SJSA1 (cell line): ENCODE measurements around the gene WDR91. TPM values are rescaled to one million over a fixed set of nuclear protein-coding genes. Genes with fewer than 3 reads are reported as not detected.

Source experiments
- DNase-seq, 2 experiments: peaks; one replicate each; pipeline ENCODE4 v3.0.0-alpha.2; 2015 to 2020; ENCODE audit warnings: low spot score in 2 of 2, low read depth in 1 of 2
- H3K27ac ChIP-seq: fragments of 250-450 bp; sonication (Bioruptor Pico); 2 replicates; pipeline ENCODE4 v1.5.1; 2020; ENCODE audit warnings: mild to moderate bottlenecking, moderate library complexity
- H3K27me3 ChIP-seq: fragments of 250-450 bp; sonication (Bioruptor Pico); replicated peaks from 2 replicates; pipeline ENCODE4 v1.5.1; 2020; ENCODE audit warnings: mild to moderate bottlenecking, moderate library complexity
- H3K36me3 ChIP-seq: fragments of 250-450 bp; sonication (Bioruptor Pico); 2 replicates; pipeline ENCODE4 v1.5.1; 2020; ENCODE audit warnings: mild to moderate bottlenecking
- H3K4me1 ChIP-seq: fragments of 250-450 bp; sonication (Bioruptor Pico); replicated peaks from 2 replicates; pipeline ENCODE4 v1.6.1; 2021; ENCODE audit warnings: mild to moderate bottlenecking
- H3K4me3 ChIP-seq: fragments of 250-450 bp; sonication (Bioruptor Pico); 2 replicates; pipeline ENCODE4 v1.5.1; 2020; ENCODE audit warnings: mild to moderate bottlenecking
- H3K9me3 ChIP-seq: fragments of 250-450 bp; sonication (Bioruptor Pico); replicated peaks from 2 replicates; pipeline ENCODE4 v1.5.1; 2020; ENCODE audit warnings: mild to moderate bottlenecking
- total RNA-seq: library from RNA; depleted of rRNA; stranded (reverse); fragments of >200 nt; shearing (Covaris generic); gene quantifications from 2 replicates; pipeline ENCODE4 v1.2.3, GENCODE V29; 2014; rRNA removed

Gene WDR91
- 6.3 and 11.0 TPM in 2 replicates for total RNA-seq

DNA sequence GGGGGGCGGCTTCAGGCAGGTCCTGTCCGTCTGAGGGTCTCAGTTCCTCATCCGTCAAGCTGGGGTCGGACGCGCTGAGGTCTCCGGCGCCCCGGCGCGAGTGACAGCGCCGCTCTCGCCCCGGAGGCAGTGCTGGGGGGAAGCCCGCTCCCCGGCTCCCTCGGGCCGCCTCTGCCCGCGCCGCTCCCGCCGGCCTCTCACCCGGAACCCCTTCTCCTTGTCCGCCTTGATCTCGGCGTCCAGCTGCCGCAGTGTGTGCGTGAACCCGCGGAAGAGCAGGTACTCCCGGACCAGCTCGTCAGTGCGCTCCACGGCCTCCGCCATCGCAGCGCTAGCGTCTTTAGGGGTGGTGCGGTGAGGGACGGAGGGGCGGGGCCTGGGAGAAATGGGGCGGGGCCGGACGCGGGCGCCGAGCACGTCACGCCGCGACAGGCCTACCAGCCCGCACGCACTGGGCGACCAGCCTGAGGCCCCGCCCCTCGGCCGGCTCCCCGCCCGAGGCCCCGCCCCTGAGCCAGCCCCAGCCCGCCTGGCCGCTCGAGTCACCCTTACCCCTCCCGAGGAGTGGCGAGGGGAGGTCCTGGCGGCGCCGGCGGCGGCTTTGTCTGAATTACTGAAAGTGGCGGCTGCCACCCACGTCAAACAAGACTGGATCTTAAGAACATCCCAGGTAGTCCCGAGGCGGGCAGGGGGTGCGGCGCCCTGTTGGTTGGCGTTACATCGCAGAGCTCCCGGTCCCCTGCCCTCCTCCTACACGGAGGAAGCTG lies at the start of gene WDR91:
TSS of gene WDR91 (minus strand) at position 348 of the 767 bp plus-strand sequence. CDS start at position 324, 24 bp downstream.
- Histone ChIP-seq H3K4me1 (peaks cover 7% of the 10 kb centered on the region; the same call in 1 of the 2 replicates), H3K9me3 (no peaks in the 10 kb centered on the region), H3K27me3 (no peaks in the 10 kb centered on the region), H3K4me3 (peak within 1 kb of the TSS; percentile 83), H3K36me3 (peaks cover 30% of the 10 kb centered on the region), H3K27ac (peak within 1 kb of the TSS; percentile 69)
- DNase-seq: peak; percentile 87 to 95

DNA sequence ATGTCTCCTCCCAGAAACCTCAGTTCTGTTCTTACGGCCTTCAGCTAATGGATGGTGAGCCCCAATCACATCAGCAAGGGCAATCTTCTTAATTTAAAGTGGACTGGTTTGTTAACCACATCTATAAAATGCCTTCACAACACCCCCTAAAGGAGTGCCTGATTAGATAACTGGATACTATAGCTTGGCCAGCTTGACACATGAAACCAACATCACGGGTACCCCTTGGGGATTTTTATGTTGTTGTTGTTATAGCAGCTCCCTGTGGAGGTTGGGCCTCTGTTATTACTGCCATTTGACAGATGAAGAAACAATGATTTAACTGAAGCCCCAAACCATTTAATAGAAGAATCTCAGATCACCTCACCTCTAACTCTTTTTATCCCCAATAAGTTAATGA lies 49.1 kb upstream of the WDR91 start:
- DNase-seq: no peak
- H3K9me3 ChIP-seq: no peaks in the 10 kb centered on the region
- no peaks in the 10 kb centered on the region for H3K36me3 ChIP-seq
- H3K4me1 ChIP-seq: no peaks in the 10 kb centered on the region
- no peaks in the 10 kb centered on the region for H3K27me3 ChIP-seq
- no peak overlapping the region for H3K27ac ChIP-seq
- no peak overlapping the region for H3K4me3 ChIP-seq

- Histone ChIP-seq H3K4me3 (no peak overlapping the region), H3K27me3 (no peaks in the 10 kb centered on the region), H3K36me3 (no peaks in the 10 kb centered on the region), H3K4me1 (peaks cover 1% of the 10 kb centered on the region), H3K27ac (no peak overlapping the region), H3K9me3 (no peaks in the 10 kb centered on the region)
- no peak for DNase-seq
These were observed 48.4 kb upstream of the WDR91 start for GRCh38 chr7:135259702-135260101.

DNA sequence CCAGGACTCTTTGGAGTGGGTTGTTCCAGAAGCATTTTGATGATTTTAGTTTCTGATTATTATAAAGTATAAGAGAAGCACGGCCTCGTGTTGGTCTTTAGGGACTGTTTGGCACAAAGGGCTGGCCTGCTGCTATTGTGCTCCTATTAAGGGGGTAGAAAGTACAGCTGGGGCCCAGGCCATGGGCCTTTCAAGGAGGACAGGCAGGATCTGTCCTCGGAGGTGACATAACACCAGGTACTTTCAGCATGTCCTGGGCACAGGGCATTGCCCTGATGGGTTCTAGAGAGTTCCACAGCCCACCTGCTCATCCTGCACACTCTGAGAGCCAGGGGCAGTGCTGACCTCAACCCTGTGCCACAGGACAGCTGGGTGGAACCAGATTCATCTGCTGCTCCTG lies 47.3 kb upstream of the WDR91 start:
- Histone ChIP-seq H3K36me3 (no peaks in the 10 kb centered on the region), H3K4me1 (peaks cover 12% of the 10 kb centered on the region), H3K4me3 (no peak overlapping the region), H3K27me3 (no peaks in the 10 kb centered on the region), H3K27ac (no peak overlapping the region), H3K9me3 (no peaks in the 10 kb centered on the region)
- no peak for DNase-seq

DNA sequence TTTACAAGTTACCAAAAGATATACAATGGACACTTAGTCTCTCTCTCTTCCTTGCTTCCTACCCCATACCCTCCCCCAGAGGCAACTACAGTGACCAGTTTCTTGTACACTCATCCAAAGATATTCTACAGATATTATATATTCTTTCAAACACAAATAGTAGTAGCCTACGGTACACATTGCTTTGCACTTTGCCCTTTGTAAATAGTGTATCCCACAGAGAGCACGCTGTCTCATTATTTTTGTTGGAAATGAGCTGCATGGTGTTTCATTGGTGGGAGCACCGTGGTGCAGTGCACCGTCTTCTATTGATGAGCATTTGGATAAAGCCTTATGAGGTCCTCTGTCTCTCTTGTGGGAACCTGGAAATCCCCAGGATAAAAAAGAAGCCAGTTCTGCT lies 46.5 kb upstream of the WDR91 start:
- H3K27ac ChIP-seq: no peak overlapping the region
- no peaks in the 10 kb centered on the region for H3K9me3 ChIP-seq
- no peak overlapping the region for H3K4me3 ChIP-seq
- no peaks in the 10 kb centered on the region for H3K27me3 ChIP-seq
- no peaks in the 10 kb centered on the region for H3K36me3 ChIP-seq
- no peak for DNase-seq
- peaks cover 13% of the 10 kb centered on the region for H3K4me1 ChIP-seq

DNA sequence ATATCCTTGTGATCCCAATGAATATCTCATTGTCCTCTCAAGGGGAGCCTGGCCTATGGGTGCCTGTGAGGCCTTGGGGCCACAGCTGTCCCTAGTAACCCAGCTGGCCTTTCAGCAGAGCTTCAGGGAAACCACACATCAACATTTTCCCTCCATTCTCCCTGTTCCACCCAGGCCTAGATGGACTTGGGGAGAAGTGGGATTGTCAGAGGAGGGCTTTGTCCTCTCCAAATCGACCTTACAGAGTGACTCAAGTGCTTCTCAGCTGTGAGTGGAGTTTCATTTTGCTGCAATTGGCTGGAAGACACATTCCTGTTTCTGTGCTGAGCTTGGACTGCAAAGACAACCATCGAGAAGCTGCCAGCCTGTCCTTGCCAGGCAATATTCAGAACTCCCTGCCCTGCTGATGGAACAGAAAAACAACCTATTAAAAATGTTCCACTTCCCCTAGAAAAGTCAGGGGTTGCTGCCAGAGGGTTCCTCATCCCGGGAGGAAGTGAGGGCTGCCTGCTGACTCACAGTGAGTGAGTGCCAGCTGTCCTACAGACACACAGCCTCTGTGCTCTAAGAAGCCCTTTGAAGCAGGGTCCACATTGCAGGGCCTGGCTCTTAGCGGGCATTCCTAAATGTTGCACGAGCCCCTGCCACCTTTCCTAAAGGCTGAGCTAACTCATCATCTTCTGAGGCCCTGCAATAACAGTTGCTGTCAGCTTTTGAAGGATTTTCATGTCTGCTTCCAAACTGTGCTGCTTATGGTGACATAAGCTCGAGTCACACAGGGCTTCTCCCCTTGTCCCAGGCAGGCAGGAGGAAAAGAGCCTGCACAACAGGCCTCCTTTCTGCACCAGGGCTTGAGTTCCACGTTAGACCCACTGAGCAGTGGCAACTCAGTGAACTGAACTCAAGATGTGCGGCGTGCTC lies 42.8 kb upstream of the WDR91 start:
- Histone ChIP-seq H3K4me3 (no peak overlapping the region), H3K9me3 (no peaks in the 10 kb centered on the region), H3K36me3 (no peaks in the 10 kb centered on the region), H3K4me1 (peaks cover 13% of the 10 kb centered on the region), H3K27ac (peak overlapping the region; percentile 70), H3K27me3 (no peaks in the 10 kb centered on the region)
- DNase-seq: peak; percentile 71 to 73

- H3K9me3 ChIP-seq: no peaks in the 10 kb centered on the region
- no peaks in the 10 kb centered on the region for H3K27me3 ChIP-seq
- no peak overlapping the region for H3K27ac ChIP-seq
- H3K4me3 ChIP-seq: no peak overlapping the region
- peaks cover 13% of the 10 kb centered on the region for H3K4me1 ChIP-seq
- no peak for DNase-seq
- no peaks in the 10 kb centered on the region for H3K36me3 ChIP-seq
These were observed 40.4 kb upstream of the WDR91 start for GRCh38 chr7:135251496-135252391.

GRCh38 chr7:135248546-135248945 lies 37.2 kb upstream of the WDR91 start:
- Histone ChIP-seq H3K4me3 (no peak overlapping the region), H3K4me1 (peaks cover under 1% of the 10 kb centered on the region), H3K9me3 (no peaks in the 10 kb centered on the region), H3K27me3 (peaks cover 5% of the 10 kb centered on the region), H3K27ac (no peak overlapping the region), H3K36me3 (no peaks in the 10 kb centered on the region)
- DNase-seq: peak in 1 of 2 experiments; percentile 3

DNA sequence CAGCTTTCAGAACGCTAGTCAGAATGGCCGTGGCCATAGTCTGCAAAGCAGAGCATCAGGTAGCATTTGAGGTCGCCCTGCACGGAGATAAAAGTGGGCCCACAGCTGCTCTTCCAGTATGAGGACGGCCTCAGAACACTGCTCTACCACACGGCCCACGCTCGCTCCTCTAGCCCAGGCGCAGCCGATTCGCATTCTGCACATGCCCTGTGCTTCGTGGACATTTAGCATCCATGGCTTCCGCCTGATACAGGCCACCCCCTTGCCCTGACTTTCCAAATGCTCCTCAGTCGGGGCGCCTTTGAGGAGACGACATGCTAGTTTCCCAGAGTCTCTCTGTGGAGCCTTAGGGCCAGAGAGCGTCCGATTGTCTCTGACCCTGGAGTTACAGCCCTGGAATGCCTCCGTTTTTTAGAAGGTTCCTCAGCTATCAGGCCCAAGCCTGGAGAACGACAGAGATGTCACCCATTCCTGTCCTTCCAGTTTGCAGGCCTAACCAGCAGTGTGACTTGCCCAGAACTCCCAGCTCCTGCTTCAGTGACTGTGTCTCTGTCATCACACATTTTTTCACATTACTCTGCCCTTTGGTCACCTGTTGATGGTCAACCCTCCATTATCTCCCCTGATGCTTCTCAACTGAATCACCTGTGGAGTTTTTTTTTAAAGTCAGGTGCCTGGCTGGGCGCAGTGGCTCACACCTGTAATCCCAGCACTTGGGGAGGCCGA lies 36.6 kb upstream of the WDR91 start:
- Histone ChIP-seq H3K27ac (no peak overlapping the region), H3K27me3 (peaks cover 5% of the 10 kb centered on the region), H3K36me3 (no peaks in the 10 kb centered on the region), H3K9me3 (no peaks in the 10 kb centered on the region), H3K4me3 (no peak overlapping the region), H3K4me1 (no peaks in the 10 kb centered on the region)
- DNase-seq: peak in 1 of 2 experiments; percentile 28

DNA sequence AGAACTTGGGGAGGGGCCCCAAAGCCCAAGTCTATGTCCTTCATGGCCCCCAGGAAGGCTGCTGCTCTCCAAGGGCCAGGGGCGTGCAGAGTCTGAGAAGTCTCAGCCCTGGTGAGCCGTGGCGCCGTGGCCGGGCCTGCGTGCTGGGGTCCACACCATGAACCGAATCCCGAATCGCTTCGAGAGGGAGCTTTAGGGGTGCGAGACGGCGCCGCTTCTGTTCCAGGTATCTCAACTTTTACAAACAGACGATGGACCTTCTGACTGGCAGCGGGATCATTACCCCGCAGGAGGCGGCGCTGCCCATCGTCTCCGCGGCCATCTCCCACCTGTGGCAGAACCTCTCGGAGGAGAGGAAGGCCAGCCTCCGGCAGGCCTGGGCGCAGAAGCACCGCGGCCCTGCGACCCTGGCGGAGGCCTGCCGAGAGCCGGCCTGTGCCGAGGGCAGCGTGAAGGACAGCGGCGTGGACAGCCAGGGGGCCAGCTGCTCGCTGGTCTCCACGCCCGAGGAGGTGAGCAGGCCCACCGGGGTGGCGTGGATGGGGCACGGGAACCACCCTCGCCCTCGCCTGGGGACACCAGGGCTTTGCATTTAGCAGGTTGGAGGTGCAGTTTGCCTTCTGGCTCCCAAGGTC lies 35.0 kb upstream of the WDR91 start:
- no peaks in the 10 kb centered on the region for H3K9me3 ChIP-seq
- DNase-seq: peak in 1 of 2 experiments; percentile 31
- peaks cover 5% of the 10 kb centered on the region for H3K27me3 ChIP-seq
- H3K27ac ChIP-seq: no peak overlapping the region
- no peaks in the 10 kb centered on the region for H3K4me1 ChIP-seq
- no peak overlapping the region for H3K4me3 ChIP-seq
- no peaks in the 10 kb centered on the region for H3K36me3 ChIP-seq

DNA sequence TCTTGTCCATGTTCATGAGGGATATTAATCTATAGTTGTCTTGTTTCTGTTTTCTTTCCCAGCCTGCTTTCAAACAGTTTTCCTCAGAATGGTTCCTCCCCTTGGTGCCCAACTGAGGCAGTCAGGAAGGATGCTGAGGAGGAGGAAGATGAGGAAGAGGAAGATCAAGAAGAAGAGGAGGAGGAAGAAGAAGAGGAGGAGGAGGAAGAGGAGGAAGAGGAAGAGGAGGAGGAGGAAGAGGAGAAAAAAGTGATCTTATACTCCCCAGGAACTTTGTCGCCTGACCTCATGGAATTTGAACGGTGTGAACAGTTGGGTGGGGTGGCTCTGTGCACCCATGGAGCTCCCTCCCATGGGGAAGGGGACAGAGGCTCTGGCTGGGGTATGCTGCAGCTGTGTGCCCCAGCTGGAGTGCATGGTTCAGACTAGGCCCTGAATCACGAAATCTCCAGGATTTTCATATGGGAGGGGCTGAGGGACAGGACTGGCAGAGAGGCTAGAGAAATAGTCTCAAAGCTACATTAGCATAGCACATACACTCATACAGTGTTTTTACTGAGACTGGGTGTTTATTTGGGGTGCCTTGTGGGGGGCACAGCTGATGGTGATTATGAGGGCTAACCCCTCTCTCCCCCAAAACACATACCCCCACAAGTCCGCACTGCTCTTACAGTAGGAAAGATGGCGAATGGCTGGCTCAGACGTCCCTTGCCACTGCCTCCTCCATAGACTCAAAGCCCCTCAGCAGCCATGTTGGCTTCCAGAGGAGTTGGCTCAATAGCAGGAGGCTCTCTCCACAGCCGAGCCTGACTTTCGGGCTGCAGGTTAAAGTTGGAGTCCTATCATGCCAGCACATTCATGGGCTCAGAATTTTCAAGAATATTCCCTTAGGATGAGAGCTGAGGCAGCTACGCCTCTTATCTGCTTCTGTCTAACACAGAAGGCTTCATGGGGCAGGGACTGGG lies 34.2 kb upstream of the WDR91 start:
- no peaks in the 10 kb centered on the region for H3K9me3 ChIP-seq
- H3K36me3 ChIP-seq: no peaks in the 10 kb centered on the region
- peak in 1 of 2 experiments; percentile 12 for DNase-seq
- H3K4me1 ChIP-seq: no peaks in the 10 kb centered on the region
- H3K4me3 ChIP-seq: no peak overlapping the region
- H3K27ac ChIP-seq: no peak overlapping the region
- H3K27me3 ChIP-seq: peaks cover 5% of the 10 kb centered on the region
